ENCODE data around the gene MEGF11. TPM values are rescaled to one million over a fixed set of nuclear protein-coding genes. Genes with fewer than 3 reads are reported as not detected.
A peak's percentile ranks its signal among the peaks of the same experiment; 100 is the strongest.

The MEGF11 gene
- total RNA-seq, 4 donors from 2014 or later: 0.87 to 7.3 (median 4.9) TPM

DNA sequence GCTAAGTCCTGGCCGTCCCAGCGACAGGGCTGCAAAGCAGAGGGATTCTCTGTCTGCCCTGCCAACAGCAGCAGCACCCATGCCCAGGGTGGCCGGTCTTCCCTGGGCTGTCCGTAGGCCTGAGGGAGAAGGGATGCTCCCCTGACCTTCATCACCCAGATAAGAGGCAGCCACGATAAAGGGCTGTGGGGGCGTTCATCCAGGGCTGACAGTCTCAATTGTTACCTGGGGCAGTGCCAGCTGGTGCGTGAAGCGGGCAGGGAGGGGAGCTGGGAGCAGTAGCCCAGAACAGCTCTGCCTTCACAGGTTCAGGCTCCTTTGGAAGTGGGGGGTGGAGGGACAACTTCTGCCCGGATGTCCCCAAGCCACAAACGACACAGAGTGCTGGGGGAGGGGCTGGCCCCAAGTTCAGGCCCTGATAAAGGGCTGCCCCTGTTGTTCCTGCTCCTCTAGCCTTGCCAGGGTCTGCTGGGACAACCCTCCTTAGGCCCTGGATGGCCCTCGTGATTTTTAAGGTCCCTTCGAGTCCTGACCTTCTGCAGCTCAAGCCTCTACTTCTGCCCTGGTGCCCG, 289.6 kb downstream of the MEGF11 start:
- TF ChIP-seq, protein P1, sequence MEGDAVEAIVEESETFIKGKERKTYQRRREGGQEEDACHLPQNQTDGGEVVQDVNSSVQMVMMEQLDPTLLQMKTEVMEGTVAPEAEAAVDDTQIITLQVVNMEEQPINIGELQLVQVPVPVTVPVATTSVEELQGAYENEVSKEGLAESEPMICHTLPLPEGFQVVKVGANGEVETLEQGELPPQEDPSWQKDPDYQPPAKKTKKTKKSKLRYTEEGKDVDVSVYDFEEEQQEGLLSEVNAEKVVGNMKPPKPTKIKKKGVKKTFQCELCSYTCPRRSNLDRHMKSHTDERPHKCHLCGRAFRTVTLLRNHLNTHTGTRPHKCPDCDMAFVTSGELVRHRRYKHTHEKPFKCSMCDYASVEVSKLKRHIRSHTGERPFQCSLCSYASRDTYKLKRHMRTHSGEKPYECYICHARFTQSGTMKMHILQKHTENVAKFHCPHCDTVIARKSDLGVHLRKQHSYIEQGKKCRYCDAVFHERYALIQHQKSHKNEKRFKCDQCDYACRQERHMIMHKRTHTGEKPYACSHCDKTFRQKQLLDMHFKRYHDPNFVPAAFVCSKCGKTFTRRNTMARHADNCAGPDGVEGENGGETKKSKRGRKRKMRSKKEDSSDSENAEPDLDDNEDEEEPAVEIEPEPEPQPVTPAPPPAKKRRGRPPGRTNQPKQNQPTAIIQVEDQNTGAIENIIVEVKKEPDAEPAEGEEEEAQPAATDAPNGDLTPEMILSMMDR (IDR thresholded peaks at IDR 0.05): no peak
- TF ChIP-seq EP300 (IDR thresholded peaks at IDR 0.05) (no peak), POLR2A (IDR thresholded peaks at IDR 0.05) (no peak)
- Histone ChIP-seq H3K9me3 (no peaks in the 10 kb centered on the region), H3K4me3 (no peak overlapping the region), H3K36me3 (no peaks in the 10 kb centered on the region), H3K27me3 (peaks cover 0 to 43% of the 10 kb centered on the region in 2 donors), H3K4me1 (no peaks in the 10 kb centered on the region), H3K27ac (no peak overlapping the region)
- 55% methylated on average over 8 to 11 of the region's 13 CpGs for WGBS, 2 donors
- no peak for DNase-seq (ENCODE audit: low spot score in 2 of 2)

DNA sequence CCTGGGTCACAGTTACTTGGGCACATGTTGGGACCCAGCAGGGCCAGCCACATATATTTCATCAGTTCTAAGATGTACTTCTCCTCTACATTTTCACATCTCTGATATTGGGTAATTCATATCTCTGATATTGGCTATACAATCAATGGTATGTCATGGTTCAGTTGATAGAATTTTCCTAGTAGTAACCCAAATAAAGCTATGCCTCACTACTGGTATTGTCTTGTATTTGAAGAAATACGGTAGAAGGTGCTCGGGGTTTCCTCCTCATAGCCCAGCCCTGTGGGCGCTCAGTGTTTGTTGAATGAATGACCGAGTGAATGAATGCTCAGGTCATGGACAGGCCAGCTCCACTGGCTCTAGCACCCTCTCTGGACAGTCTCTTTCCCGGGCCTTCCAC, 290.2 kb downstream of the MEGF11 start:
- Histone ChIP-seq H3K27me3 (peaks cover 0 to 37% of the 10 kb centered on the region in 2 donors), H3K27ac (no peak overlapping the region), H3K4me1 (no peaks in the 10 kb centered on the region), H3K36me3 (no peaks in the 10 kb centered on the region), H3K9me3 (no peaks in the 10 kb centered on the region), H3K4me3 (no peak overlapping the region)
- TF ChIP-seq, protein P1 (IDR thresholded peaks at IDR 0.05): no peak
- TF ChIP-seq EP300 (IDR thresholded peaks at IDR 0.05) (no peak), POLR2A (IDR thresholded peaks at IDR 0.05) (no peak)
- no peak for DNase-seq (ENCODE audit: low spot score in 2 of 2)
- 36 to 50% methylated on average over 5 of the region's 5 CpGs for WGBS, 2 donors

DNA sequence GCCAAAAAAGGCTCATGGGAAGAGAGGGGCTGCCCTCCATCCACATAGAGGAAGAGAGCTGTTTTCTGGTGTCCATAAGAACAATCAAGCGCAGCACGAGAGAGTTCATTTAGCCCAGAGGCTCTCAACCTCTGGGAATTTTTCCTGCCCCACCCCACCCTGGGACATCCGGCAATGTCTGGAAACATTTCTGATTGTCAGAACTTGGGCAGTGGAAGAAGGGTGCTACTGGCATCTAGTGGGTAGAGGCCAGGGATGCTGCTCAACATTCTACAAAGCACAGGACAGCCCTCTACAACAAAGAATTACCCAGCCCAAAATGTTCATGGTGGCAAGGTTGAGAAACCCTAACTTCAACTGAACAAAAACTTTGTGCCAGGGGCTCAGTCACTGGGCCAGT, 291.4 kb downstream of the MEGF11 start:
- Histone ChIP-seq H3K27ac (no peak overlapping the region), H3K27me3 (peaks cover 0 to 31% of the 10 kb centered on the region in 2 donors), H3K9me3 (no peaks in the 10 kb centered on the region), H3K4me3 (no peak overlapping the region), H3K36me3 (no peaks in the 10 kb centered on the region), H3K4me1 (no peaks in the 10 kb centered on the region)
- TF ChIP-seq POLR2A (IDR thresholded peaks at IDR 0.05) (no peak), EP300 (IDR thresholded peaks at IDR 0.05) (no peak)
- TF ChIP-seq, protein P1 (IDR thresholded peaks at IDR 0.05): peak in 1 of 5 experiments; percentile 13
- 40 to 44% methylated on average over 3 of the region's 3 CpGs for WGBS, 2 donors
- DNase-seq (ENCODE audit: low spot score in 2 of 2): no peak

DNA sequence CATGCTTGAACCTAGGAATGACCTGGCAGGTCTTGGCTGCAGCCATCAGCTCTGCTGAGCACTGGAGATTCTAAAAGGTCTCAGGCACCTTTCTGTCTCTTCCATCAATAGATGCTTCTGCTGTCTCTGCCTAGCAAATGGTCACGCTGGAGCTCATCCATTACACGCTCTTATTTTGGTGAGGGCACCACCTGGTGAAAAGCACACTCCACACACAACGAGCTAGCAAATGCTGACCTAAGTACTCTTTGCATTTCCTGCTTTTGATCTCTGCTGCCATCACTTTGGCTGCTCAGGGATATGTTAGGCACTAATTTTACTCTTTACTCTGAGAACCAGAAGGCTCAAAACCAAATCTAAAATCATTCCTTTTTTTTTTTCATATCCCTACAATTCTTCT, 293.0 kb downstream of the MEGF11 start:
- no peak overlapping the region for H3K27ac ChIP-seq
- WGBS, 2 donors: 48 to 52% methylated on average over 3 of the region's 3 CpGs
- TF ChIP-seq, protein P1 (IDR thresholded peaks at IDR 0.05): no peak
- TF ChIP-seq EP300 (IDR thresholded peaks at IDR 0.05) (no peak), POLR2A (IDR thresholded peaks at IDR 0.05) (no peak)

DNA sequence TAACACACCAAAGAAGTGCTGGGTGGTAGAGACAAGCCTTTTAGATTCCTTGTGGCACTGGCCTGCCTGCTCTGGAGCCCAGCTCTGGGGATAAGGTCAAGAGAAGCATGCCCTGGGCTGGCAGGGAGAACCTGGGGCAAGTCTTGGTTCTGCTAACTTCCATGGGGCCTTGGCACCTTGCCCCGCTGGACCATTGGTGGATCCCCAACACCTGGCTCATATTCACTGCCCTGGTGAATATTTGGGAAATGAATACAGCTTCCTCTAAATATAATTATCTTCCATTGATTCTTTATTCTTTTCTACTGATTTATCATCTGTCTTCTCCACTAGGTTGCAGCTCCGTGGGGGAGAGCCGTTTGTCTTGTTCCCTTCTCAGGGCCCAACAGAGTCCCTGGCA, 294.7 kb downstream of the MEGF11 start:
- Histone ChIP-seq H3K27me3 (peaks cover 0 to 4% of the 10 kb centered on the region in 2 donors), H3K36me3 (no peaks in the 10 kb centered on the region), H3K4me3 (no peak overlapping the region), H3K27ac (no peak overlapping the region), H3K4me1 (no peaks in the 10 kb centered on the region), H3K9me3 (no peaks in the 10 kb centered on the region)
- 67 to 74% methylated on average over 3 of the region's 3 CpGs for WGBS, 2 donors
- TF ChIP-seq POLR2A (IDR thresholded peaks at IDR 0.05) (no peak), EP300 (IDR thresholded peaks at IDR 0.05) (no peak)
- TF ChIP-seq, protein P1 (IDR thresholded peaks at IDR 0.05): no peak
- no peak for DNase-seq (ENCODE audit: low spot score in 2 of 2)

More for the DNA sequence above, 293.0 kb downstream of the MEGF11 start:
- Histone ChIP-seq H3K27me3 (peaks cover 0 to 19% of the 10 kb centered on the region in 2 donors), H3K9me3 (no peaks in the 10 kb centered on the region), H3K4me3 (no peak overlapping the region), H3K4me1 (no peaks in the 10 kb centered on the region), H3K36me3 (no peaks in the 10 kb centered on the region)
- no peak for DNase-seq (ENCODE audit: low spot score in 2 of 2)
